HuH-7 (cell line): Measurements from ENCODE around the gene NFATC3.
"Not testable (repeated sequence)": the region's sequence is repeated elsewhere in the genome, so short reads cannot be mapped to it uniquely, and the experiment has no call there.

Source experiments
- DNase-seq: peaks from one replicate; pipeline ENCODE4 v3.0.0; 2011; ENCODE audit warnings: low spot score

The NFATC3 gene

GRCh38 chr16:68090130-68090529 is 5.0 kb downstream of the NFATC3 start:
- DNase-seq = no peak

- no peak for DNase-seq
These were observed 5.4 kb downstream of the NFATC3 start for GRCh38 chr16:68090533-68090932.

- DNase-seq = no peak
These were observed 6.5 kb downstream of the NFATC3 start for GRCh38 chr16:68091380-68092261.

GRCh38 chr16:68092275-68092674 is 7.1 kb downstream of the NFATC3 start:
- not testable (repeated sequence) for DNase-seq

GRCh38 chr16:68093816-68094613 is 8.8 kb downstream of the NFATC3 start:
- no peak for DNase-seq

GRCh38 chr16:68094614-68094934 is 9.4 kb downstream of the NFATC3 start:
- no peak for DNase-seq

GRCh38 chr16:68096491-68096890 is 11.3 kb downstream of the NFATC3 start:
- no peak for DNase-seq

- DNase-seq = no peak
These were observed 11.9 kb downstream of the NFATC3 start for GRCh38 chr16:68097088-68097487.

- no peak for DNase-seq
These were observed 12.7 kb downstream of the NFATC3 start for GRCh38 chr16:68097895-68098294.

GRCh38 chr16:68100488-68100887 is 15.3 kb downstream of the NFATC3 start:
- no peak for DNase-seq

GRCh38 chr16:68105611-68106010 is 20.4 kb downstream of the NFATC3 start:
- DNase-seq = no peak

GRCh38 chr16:68107230-68107928 is 22.2 kb downstream of the NFATC3 start:
- not testable (repeated sequence) for DNase-seq

- DNase-seq = not testable (repeated sequence)
These were observed 24.0 kb downstream of the NFATC3 start for GRCh38 chr16:68109156-68109555.

- not testable (repeated sequence) for DNase-seq
These were observed 25.4 kb downstream of the NFATC3 start for GRCh38 chr16:68110611-68111010.

- no peak for DNase-seq
These were observed 26.2 kb downstream of the NFATC3 start for GRCh38 chr16:68111379-68111778.

- DNase-seq = no peak
These were observed 28.0 kb downstream of the NFATC3 start for GRCh38 chr16:68113059-68113761.

GRCh38 chr16:68113765-68114240 is 28.6 kb downstream of the NFATC3 start:
- no peak for DNase-seq

- not testable (repeated sequence) for DNase-seq
These were observed 29.8 kb downstream of the NFATC3 start for GRCh38 chr16:68114939-68115338.

GRCh38 chr16:68115851-68116250 is 30.7 kb downstream of the NFATC3 start:
- DNase-seq = no peak

GRCh38 chr16:68116256-68116867 is 31.2 kb downstream of the NFATC3 start:
- DNase-seq = no peak

- DNase-seq = no peak
These were observed 32.7 kb downstream of the NFATC3 start for GRCh38 chr16:68117884-68118283.
